Smooth muscle cell (in vitro differentiated cells): ENCODE data around the gene SH3RF3. TPM values are rescaled to one million over a fixed set of nuclear protein-coding genes. Genes with fewer than 3 reads are reported as not detected.

Source experiments
- DNase-seq: peaks from one replicate; lab custom pipeline; 2025; ENCODE audit not compliant: unreplicated experiment; lab: John Stamatoyannopoulos, UW
- H2AFZ ChIP-seq: fragments of 200-600 bp; sonication (generic); 2 replicates; pipeline ENCODE4 v1.6.0; 2016; ENCODE audit warnings: antibody characterized with exemption, low read depth, mild to moderate bottlenecking
- H3F3A ChIP-seq: fragments of 200-600 bp; sonication (generic); 2 replicates; pipeline ENCODE4 v1.6.0; 2017; ENCODE audit warnings: antibody characterized with exemption, low read depth
- H3K27ac ChIP-seq: fragments of 200-600 bp; sonication (generic); 2 replicates; pipeline ENCODE4 v1.5.1; 2016; ENCODE audit warnings: low read depth, mild to moderate bottlenecking
- H3K27me3 ChIP-seq: fragments of 200-600 bp; sonication (generic); 2 replicates; pipeline ENCODE4 v1.6.1; 2016; ENCODE audit warnings: low read depth, mild to moderate bottlenecking
- H3K36me3 ChIP-seq: fragments of 200-600 bp; sonication (generic); 2 replicates; pipeline ENCODE4 v1.5.1; 2016; ENCODE audit warnings: low read depth
- H3K4me1 ChIP-seq: fragments of 200-600 bp; sonication (generic); 2 replicates; pipeline ENCODE4 v1.5.1; 2016; ENCODE audit warnings: low read depth
- H3K4me2 ChIP-seq: fragments of 200-600 bp; sonication (generic); 2 replicates; pipeline ENCODE4 v1.6.0; 2016; ENCODE audit warnings: mild to moderate bottlenecking
- H3K4me3 ChIP-seq: fragments of 200-600 bp; sonication (generic); 2 replicates; pipeline ENCODE4 v1.5.1; 2016; ENCODE audit warnings: mild to moderate bottlenecking
- H3K79me2 ChIP-seq: fragments of 200-600 bp; sonication (generic); 2 replicates; pipeline ENCODE4 v1.6.0; 2016; ENCODE audit warnings: low read depth, mild to moderate bottlenecking
- H3K9ac ChIP-seq: fragments of 200-600 bp; sonication (generic); 2 replicates; pipeline ENCODE4 v1.6.0; 2016; ENCODE audit warnings: low read depth
- H3K9me3 ChIP-seq: fragments of 200-600 bp; sonication (generic); replicated peaks from 2 replicates; pipeline ENCODE4 v1.5.1; 2016; ENCODE audit warnings: low read depth
- H4K20me1 ChIP-seq: fragments of 200-600 bp; sonication (generic); 2 replicates; pipeline ENCODE4 v1.6.0; 2016; ENCODE audit warnings: low read depth
- WGBS: methylation state at CpG from one replicate; pipeline ENCODE4 v1.1.7; 2016; ENCODE audit warnings: low lambda C conversion rate; 5-methylcytosine and 5-hydroxymethylcytosine counted together
- polyA plus RNA-seq: library from polyadenylated mRNA; unstranded; fragments of >200 nt; fragmentation: Nextera tagmentation; extraction: Ambion mirVana; gene quantifications from 2 replicates; pipeline ENCODE4 v1.2.1, GENCODE V29; 2016
- total RNA-seq: library from RNA; depleted of rRNA; stranded (reverse); fragments of >200 nt; gene quantifications from 2 replicates; pipeline ENCODE4 v1.2.3, GENCODE V29; 2014
- TF ChIP-seq, protein P1 (sequence below): fragments of 200-600 bp; sonication (generic); IDR thresholded peaks from 2 replicates; pipeline ENCODE4 v1.5.1; 2017; ENCODE audit warnings: borderline replicate concordance, mild to moderate bottlenecking, antibody characterized with exemption; ENCODE audit not compliant: insufficient read depth, poor library complexity, severe bottlenecking

Gene SH3RF3
- total and polyA plus RNA-seq, 2 experiments from 2014 or later, result 6.6 to 11.8 TPM

DNA sequence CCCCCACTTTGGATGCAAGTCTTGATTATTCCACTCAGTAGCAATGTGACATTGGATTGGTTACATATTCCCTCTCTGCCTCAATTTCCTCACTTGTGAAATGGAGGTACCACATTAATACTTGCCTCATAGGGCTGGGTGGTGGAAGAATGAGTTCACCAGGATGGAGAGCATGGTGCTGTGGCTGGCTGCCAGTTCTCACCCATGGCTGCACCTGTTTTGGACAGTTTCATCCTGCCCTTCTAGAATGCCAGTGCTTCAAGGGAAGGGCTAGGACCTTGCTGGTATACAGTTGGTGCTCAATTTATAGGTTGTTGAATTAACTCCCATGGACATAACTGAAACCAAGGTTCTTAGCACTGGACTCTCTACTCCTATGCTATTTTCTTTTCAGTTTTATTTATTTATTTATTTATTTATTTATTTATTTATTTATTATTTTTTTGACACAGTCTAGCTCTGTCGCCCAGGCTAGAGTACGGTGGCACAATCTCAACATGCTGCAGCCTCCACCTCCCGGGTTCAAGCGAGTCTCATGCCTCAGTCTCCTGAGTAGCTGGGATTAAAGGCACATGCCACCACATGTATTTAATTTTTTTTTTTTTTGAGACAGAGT lies 5.3 kb upstream of the SH3RF3 start:
- TF ChIP-seq, protein P1, sequence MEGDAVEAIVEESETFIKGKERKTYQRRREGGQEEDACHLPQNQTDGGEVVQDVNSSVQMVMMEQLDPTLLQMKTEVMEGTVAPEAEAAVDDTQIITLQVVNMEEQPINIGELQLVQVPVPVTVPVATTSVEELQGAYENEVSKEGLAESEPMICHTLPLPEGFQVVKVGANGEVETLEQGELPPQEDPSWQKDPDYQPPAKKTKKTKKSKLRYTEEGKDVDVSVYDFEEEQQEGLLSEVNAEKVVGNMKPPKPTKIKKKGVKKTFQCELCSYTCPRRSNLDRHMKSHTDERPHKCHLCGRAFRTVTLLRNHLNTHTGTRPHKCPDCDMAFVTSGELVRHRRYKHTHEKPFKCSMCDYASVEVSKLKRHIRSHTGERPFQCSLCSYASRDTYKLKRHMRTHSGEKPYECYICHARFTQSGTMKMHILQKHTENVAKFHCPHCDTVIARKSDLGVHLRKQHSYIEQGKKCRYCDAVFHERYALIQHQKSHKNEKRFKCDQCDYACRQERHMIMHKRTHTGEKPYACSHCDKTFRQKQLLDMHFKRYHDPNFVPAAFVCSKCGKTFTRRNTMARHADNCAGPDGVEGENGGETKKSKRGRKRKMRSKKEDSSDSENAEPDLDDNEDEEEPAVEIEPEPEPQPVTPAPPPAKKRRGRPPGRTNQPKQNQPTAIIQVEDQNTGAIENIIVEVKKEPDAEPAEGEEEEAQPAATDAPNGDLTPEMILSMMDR, result no peak
- Histone ChIP-seq H4K20me1 (no peaks in the 10 kb centered on the region), H2AFZ (no peak overlapping the region), H3K4me1 (no peaks in the 10 kb centered on the region), H3K36me3 (no peaks in the 10 kb centered on the region), H3K27ac (no peak overlapping the region), H3K27me3 (peaks cover 13% of the 10 kb centered on the region), H3K4me3 (no peak overlapping the region), H3K9me3 (no peaks in the 10 kb centered on the region), H3K79me2 (no peaks in the 10 kb centered on the region), H3K4me2 (no peak overlapping the region), H3K9ac (no peak overlapping the region), H3F3A (peaks cover 10% of the 10 kb centered on the region)
- 97% methylated on average over 4 of the region's 4 CpGs for WGBS
- DNase-seq, result no peak

- H3K36me3 ChIP-seq, result no peaks in the 10 kb centered on the region
- no peak overlapping the region for H3K9ac ChIP-seq
- peaks cover 10% of the 10 kb centered on the region for H3F3A ChIP-seq
- no peak overlapping the region for H3K4me2 ChIP-seq
- H3K27me3 ChIP-seq, result peaks cover 13% of the 10 kb centered on the region
- H3K79me2 ChIP-seq, result peaks cover 2% of the 10 kb centered on the region
- no peaks in the 10 kb centered on the region for H3K9me3 ChIP-seq
- H3K27ac ChIP-seq, result peak overlapping the region; percentile 62
- H3K4me1 ChIP-seq, result no peaks in the 10 kb centered on the region
- no peak overlapping the region for H3K4me3 ChIP-seq
- peaks cover 2% of the 10 kb centered on the region for H4K20me1 ChIP-seq
- TF ChIP-seq, protein P1, result no peak
- H2AFZ ChIP-seq, result no peak overlapping the region
- WGBS, result 75% methylated on average over 10 of the region's 10 CpGs
- no peak for DNase-seq
Measured at GRCh38 chr2:109124982-109125592, 3.9 kb upstream of the SH3RF3 start.

DNA sequence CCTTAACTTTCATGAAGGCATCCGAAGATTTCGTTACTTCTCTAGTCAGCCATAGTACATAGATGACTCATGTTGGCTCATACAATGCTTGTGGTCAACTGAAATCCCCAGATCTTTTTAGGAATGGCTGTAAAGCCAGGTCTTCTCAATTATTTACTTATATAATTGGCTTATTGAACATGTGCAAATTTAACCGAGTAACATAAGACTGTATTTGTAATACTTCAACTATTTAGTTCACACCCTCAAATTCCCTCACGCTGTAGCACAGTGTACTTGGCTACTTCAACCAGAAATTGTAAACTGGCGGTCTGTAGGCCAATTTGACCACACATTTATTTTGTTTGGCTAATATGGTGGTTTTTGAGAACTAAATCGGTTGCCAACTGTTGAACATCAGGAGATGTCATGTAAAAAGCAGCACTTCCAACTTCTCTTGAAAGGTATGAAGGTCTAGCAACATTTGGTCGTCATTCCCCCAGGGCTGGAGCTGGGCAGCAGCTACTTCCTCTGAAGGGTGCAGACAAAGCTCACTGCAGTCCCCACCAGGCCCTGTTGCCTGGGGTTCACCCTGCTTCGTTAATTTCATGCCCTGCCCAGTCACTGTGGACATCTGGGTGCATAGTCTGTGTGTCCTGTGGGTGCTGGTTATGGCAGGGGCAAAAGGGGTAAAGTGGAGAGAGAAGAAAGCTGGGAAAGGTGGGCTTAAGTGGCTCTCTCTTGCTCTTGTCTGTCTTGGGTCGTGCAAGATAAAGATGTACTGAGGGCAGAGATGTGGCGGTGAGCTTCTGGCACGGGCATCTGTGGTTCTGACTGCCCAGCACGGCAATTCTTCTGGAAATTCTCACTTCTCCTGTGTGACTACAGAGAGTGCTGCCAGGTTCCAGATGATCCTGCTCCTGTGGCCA lies 3.2 kb upstream of the SH3RF3 start:
- H3K27me3 ChIP-seq, result peaks cover 13% of the 10 kb centered on the region
- H4K20me1 ChIP-seq, result peaks cover 9% of the 10 kb centered on the region
- TF ChIP-seq, protein P1, result no peak
- no peaks in the 10 kb centered on the region for H3K4me1 ChIP-seq
- peak overlapping the region; percentile 62 for H3K27ac ChIP-seq
- no peaks in the 10 kb centered on the region for H3K36me3 ChIP-seq
- WGBS, result 59% methylated on average over 12 of the region's 12 CpGs
- no peak overlapping the region for H2AFZ ChIP-seq
- peak overlapping the region; percentile 37 for H3K4me2 ChIP-seq
- DNase-seq, result no peak
- no peaks in the 10 kb centered on the region for H3K9me3 ChIP-seq
- no peak overlapping the region for H3K4me3 ChIP-seq
- peaks cover 10% of the 10 kb centered on the region for H3F3A ChIP-seq
- H3K9ac ChIP-seq, result no peak overlapping the region
- peaks cover 10% of the 10 kb centered on the region for H3K79me2 ChIP-seq
